GM18507 (cell line): Measurements from ENCODE around the gene ATP13A2.
A peak's percentile ranks its signal among the peaks of the same experiment; 100 is the strongest.
"Not testable (repeated sequence)": the region's sequence is repeated elsewhere in the genome, so short reads cannot be mapped to it uniquely, and the experiment has no call there.

Experiments used
- DNase-seq: peaks from one replicate; pipeline ENCODE4 v3.0.0; 2011; ENCODE audit warnings: low read depth; ENCODE audit not compliant: insufficient read length; ENCODE audit errors: extremely low spot score
- FAIRE-seq: peaks from 2 replicates; lab custom pipeline; 2011; peaks lifted over from hg19 to GRCh38; lab: Jason Lieb, UNC

ATP13A2 gene

DNA sequence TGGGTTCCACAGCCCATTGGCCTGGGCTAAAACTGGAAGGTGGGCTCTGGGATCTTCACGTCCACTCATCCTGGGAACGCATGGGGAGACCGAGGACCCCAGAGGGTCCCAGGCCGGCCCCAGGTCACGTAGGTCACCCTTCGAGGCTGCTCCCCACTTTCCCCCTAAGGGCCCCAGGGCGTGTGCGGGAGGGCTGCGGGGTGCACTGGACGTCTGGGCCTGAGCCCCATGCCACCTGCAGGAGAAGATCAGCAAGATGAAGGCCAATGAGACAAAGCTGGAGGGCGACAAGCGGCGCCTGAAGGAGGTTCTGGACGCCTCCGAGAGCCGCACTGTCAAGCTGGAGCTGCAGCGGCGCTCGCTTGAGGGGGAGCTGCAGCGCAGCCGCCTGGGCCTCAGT, 43.8 kb downstream of the ATP13A2 start:
- no peak for FAIRE-seq
- DNase-seq: no peak

DNA sequence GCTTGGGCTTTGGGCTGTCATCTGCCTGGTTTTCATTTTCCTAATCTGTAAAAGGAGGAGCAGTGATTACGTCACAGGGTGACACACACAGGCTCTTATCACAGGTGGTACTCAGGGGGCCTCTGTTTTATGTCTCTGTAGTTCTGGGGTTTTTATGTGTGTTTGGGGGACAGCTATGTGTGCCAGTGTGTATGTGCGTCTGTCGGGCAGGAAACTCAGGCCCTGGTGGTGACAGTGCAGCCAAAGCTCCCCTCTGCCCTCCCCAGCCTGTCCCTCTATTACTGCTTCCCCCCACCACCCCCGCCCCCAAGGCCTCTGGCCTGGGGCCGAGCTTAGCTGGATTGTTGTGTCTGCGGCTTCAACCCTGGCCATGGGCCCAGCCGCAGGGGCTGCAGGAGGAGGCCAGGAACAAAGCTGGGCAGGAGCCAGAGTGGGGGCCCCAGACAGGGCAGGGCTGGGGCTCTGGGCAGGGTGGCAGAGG, 44.6 kb downstream of the ATP13A2 start:
- no peak for FAIRE-seq
- no peak for DNase-seq

DNA sequence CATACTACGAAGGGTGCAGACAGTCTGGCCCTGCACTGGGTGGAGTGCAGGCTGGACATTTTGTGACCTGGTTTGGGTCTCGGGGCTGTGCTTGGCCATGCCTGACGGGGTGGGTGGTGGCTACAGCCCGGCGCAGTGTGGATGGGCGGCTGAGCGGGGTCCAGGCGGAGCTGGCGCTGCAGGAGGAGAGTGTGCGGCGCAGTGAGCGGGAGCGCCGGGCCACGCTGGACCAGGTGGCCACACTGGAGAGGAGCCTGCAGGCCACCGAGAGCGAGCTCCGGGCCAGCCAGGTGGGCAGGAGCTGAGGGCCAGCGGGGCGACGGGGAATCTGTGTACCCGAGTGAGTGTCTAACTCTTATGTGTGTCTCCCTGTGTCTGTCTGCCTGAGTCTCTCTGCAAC, 45.4 kb downstream of the ATP13A2 start:
- no peak for DNase-seq
- no peak for FAIRE-seq

DNA sequence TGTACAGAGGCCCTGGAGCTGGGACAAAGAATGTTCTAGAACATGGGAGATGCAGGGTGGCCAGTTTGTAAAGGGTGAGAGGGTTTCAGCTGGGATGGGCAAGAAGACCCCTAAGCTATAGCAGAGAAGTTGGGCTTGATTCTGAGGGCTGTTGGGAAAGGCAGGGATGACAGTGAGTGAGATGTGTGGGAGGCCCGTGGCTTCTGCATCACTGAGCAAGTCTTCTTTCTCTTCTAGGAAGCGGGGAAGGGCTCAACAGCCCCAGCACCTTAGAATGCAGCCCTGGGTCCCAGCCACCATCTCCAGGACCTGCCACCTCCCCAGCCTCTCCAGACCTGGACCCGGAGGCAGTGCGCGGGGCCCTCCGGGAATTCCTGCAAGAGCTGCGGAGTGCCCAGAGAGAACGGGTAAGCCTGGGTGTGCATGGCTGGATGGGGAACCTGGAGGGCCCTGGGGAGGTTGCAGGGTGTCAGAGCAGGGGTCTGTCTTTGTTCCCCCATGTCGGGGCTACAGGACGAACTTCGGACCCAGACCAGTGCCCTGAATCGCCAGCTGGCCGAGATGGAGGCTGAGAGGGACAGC, 46.2 kb downstream of the ATP13A2 start:
- FAIRE-seq (no peak), DNase-seq (no peak)

DNA sequence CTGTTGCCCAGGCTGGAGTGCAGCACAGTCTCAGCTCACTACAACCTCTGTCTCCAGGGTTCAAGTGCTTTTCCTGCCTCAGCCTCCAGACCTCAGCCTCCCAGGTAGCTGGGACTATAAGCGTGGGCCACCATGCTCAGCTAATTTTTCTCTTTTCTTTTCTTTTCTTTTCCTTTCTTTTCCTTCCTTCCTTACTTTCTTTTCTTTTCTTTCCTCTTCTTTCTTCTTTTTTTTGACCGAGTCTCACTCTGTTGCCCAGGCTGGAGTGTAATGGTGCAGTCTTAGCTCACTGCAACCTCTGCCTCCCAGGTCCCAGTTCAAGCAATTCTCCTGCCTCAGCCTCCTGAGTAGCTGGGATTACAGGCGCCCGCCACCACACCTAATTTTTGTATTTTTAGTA, 47.6 kb downstream of the ATP13A2 start:
- FAIRE-seq, DNase-seq: not testable (repeated sequence)

DNA sequence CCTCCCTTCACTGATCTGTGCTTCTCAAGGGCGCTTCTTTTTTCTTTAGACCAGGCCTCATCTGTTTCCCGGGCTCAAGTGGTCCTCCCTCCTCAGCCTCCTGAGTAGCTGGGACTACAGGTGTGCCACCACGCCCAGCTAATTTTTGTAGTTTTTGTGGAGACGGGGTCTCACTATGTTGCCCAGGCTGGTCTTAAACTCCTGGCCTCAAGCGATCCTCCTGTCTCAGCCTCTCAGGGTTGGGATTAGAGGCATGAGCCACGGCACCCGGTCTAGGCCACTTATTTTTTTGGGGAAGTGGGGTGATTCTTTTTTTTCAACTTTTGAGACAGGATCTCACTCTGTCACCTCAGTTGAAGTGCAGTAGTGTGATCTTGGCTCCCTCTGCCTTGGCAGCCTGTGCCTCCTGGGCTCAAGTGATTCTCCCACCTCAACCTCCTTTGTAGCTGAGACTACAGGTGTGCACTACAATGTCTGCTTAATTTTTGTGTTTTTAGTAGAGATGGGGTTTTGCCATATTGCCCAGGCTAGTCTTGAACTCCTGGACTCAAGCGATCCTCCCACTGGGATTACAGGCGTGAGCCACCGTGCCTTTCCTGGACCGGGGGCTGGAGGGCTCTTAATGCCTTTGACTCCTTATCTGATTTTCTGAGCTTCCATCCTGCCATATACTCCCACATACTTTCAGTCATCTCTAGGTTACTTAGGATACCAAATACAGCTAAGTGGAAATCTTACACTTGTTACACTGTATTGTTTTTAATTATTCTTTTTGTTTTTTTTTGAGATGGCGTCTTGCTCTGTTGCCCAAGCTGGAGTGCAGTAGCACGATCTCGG, 50.2 kb downstream of the ATP13A2 start:
- no peak for DNase-seq
- FAIRE-seq: no peak

DNA sequence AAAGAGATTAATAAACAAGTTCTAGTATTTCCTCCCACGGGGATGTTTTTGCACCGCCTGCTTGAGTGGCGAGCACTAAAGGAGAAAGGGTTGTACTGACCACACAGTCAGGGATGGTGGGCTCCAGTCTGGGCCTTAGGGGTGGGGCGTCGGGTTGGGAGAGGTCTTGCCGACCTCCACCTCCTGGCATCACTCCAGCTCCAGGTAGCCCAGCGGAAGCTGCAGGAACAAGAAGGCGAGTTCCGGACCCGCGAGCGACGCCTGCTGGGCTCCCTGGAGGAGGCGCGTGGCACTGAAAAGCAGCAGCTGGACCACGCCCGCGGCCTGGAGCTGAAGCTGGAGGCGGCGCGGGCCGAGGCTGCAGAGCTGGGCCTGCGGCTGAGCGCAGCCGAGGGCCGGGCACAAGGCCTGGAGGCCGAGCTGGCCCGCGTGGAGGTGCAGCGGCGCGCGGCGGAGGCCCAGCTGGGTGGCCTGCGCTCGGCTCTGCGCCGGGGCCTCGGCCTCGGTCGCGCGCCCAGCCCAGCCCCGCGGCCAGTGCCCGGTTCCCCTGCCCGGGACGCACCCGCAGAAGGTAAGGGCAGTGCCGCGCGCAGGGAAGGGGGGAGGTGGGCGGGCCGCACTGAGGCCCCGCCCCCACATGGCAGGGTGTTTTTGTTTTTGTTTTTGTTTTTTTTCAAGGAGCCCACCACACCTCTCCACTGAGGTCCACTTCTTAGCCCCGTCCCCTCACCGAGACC, 51.0 kb downstream of the ATP13A2 start:
- DNase-seq (peak; percentile 47), FAIRE-seq (peak; percentile 91)

DNA sequence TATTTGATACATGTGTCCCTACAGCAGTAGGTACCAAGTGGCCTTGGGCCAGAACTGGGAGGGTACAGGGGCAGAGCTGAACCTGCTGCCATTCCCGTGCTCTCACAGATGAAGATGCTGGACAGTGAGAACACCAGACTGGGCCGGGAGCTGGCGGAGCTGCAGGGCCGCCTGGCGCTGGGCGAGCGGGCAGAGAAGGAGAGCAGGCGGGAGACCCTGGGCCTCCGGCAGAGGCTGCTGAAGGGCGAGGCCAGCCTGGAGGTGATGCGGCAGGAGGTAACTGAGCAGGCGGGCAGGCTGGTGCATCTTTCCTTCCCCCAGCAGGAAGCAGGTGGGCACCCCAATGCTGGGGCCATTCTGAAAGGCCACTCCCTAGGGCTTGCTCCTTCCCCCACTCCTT, 53.3 kb downstream of the ATP13A2 start:
- DNase-seq (no peak), FAIRE-seq (no peak)

DNA sequence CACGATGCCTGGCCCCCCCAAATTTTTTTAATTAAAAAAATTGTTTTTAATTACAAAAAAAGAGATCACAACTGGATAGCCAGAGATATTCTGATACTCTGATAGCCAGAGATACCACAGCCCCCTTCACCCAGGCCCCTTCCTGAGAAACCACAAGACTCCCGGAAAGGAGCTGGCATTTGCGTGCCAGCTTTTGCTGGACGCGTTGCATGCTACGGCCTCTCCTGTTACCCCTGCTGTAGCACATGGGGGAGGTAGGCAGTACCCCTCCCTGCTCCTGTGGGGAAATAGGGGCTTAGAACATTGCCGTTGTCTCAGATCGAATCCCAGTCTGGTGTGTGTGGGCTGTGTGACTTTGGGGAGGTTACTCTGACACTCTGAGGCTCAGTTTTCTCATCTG, 54.0 kb downstream of the ATP13A2 start:
- FAIRE-seq: no peak

DNA sequence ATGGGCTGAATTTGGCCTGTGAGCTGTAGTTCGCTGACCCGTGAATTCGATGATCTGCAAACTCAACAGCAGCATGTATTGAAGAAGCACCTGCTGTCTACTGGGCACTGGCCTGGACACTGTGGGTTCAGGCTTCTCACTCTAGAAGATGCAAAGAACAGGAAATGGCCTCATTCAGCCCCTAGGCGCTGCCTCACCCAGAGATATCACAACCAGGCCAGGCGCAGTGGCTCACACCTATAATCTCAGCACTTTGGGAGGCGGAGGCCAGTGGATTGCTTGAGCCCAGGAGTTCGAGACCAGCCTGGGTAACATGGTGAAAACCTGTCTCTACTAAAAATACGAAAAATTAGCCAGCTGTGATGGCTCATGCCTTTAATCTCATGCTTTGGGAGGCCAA, 55.0 kb downstream of the ATP13A2 start:
- DNase-seq (no peak), FAIRE-seq (no peak)

More for the DNA sequence above, 54.0 kb downstream of the ATP13A2 start:
- DNase-seq: no peak

DNA sequence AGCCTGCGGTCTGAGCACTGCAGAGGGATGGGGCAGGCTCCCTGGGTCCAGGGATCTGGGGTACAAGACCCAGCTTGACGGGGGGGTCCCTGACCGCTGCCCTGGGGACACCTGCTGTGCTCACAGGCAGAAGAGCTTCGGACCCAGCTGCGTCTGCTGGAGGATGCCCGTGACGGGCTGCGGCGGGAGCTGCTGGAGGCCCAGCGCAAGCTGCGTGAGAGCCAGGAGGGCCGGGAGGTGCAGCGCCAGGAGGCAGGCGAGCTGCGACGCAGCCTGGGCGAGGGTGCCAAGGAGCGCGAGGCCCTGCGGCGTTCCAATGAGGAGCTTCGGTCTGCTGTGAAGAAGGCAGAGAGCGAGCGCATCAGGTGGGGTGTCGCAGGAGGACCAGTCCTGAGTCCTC, 56.5 kb downstream of the ATP13A2 start:
- DNase-seq (no peak), FAIRE-seq (no peak)

DNA sequence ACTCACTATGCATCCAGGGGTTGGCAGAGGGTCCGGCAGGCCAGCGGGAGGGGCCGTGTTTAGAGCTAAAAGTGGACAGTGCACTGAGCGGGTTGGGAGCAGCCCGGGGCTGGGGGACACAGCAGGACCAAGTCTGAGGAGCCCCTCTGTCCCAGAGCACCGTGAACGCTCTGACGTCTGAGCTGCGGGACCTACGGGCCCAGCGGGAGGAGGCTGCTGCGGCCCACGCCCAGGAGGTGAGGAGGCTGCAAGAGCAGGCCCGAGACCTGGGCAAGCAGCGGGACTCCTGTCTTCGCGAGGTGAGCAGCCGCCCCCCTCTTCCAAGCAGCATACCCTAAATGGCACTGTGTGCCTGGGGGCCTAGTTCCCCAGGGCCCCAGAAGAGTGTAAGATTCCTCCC, 57.1 kb downstream of the ATP13A2 start:
- no peak for DNase-seq
- FAIRE-seq: no peak

DNA sequence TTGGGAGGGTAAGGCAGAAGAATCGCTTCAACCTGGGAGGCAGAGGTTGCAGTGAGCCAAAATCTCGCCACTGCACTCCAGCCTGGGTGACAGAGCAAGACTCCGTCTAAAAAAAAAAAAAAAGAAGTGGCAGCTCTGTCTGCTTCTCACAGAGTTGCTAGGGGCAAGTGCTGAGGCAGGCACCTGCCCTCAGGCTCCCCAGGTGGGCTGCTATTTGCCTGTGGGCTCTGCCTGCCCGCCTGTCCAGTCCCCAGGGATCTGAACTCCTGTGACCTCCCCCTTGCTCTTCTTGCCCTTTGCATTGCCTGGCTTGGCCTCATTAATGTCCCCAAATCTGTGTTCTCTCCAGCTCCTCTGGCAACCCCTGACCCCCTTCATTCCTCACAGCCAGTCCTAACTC, 59.4 kb downstream of the ATP13A2 start:
- not testable (repeated sequence) for FAIRE-seq

DNA sequence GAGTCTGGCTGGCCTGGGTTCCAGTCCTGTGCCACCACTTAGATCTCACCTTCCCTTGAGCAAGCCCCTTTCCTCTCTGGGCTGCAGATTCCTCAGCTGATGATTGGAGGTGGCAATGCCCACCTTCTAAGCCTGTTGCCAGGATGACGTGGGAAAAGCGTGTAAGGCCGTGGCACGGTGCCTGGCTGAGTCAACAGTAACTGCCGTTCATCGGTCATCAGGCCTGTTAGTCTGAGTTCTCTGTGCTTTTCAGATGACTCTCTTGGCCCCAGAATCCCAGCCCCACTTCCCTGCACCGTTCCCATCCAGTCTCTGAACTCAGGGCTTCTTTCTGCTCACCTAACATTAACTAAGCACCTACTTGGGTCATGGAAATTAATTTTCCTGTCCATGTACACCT, 62.7 kb downstream of the ATP13A2 start:
- FAIRE-seq: peak; percentile 45

More for the DNA sequence above, 59.4 kb downstream of the ATP13A2 start:
- DNase-seq: not testable (repeated sequence)

DNA sequence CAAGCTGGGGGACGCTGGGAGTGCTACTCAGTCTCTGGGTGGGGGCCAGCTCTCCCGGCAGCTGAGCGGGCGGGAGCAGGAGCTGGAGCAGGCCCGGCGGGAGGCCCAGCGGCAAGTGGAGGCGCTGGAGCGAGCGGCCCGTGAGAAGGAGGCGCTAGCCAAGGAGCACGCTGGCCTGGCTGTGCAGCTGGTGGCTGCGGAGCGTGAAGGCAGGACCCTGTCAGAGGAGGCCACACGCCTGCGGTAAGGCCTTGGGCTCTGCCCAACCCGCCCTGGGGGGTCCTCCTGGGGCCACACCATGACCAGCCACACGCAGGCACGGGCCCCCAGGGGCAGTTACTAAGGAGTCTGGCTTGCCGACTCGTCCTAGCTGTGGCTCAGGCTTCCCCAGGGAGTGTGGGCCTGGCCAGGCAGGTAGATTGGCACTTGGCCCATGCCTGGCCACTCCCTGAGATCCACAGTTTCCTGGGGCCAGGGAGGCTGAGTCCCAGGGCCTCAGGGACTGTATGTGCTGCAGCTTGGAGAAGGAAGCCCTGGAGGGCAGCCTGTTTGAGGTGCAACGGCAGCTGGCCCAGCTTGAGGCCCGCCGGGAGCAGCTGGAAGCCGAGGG, 63.3 kb downstream of the ATP13A2 start:
- DNase-seq, FAIRE-seq: not testable (repeated sequence)

More for the DNA sequence above, 62.7 kb downstream of the ATP13A2 start:
- not testable (repeated sequence) for DNase-seq

DNA sequence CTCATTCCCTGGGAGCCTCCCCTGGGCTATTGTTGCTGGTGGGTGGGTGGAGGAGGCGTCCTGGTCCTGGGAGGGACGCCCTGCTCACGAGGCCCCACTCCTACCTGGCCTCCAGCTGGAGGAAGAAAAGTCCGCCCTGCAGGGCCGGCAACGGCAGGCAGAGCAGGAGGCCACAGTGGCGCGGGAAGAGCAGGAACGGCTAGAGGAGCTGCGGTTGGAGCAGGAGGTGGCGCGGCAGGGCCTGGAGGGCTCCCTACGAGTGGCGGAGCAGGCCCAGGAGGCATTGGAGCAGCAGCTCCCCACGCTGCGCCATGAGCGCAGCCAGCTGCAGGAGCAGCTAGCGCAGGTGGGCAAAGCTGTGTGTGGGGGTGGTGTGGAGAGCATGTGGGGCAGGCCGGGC, 65.1 kb downstream of the ATP13A2 start:
- DNase-seq (no peak), FAIRE-seq (no peak)

DNA sequence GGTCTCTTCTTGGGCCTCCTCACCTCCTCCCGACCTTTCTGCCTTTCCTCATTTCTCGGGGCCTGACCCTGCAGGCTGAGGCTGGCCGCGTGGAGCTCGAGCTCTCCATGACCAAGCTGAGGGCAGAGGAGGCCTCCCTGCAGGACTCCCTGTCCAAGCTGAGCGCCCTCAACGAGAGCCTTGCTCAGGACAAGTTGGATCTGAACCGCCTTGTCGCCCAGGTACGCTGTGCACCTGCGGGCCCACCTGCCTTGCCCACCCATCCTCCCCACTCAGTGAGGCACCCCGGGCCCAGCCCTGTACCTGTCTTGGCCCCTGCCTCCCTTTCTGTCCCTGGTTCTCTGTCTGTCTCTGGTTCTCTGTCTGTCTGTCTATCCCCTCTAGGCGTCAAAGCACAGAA, 65.5 kb downstream of the ATP13A2 start:
- FAIRE-seq, DNase-seq: not testable (repeated sequence)

DNA sequence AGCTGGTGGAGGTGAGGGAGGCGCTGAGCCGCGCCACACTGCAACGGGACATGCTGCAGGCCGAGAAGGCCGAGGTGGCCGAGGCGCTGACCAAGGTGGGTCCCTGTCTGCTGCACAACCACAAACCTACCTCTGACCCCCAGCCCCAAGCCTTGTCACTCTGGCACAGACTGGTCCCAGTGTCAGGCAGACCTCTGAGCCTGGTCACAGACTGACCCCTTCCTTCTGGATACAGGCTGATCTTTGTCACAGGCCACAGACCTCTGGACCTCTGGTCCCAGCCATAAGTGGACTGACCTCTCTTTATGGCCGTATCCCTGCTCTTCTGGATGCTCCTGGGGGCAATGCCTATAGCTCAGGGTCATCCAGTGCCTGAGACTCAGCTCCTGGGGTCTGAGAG, 66.2 kb downstream of the ATP13A2 start:
- not testable (repeated sequence) for FAIRE-seq, DNase-seq

DNA sequence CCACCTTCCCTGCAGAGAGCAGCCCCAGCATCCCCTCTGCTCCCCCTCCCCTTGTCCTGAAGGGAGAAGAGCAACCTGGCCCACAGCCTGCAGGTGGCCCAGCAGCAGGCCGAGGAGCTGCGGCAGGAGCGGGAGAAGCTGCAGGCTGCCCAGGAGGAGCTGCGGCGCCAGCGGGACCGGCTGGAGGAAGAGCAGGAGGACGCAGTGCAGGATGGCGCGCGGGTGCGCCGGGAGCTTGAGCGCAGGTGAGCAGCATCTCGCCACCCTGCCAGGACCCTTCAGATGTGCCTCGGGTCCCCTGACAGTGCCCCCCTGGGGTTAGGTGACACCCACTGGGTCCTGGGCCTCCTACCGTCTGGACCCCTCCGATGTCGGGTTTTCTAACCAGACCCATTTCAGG, 67.7 kb downstream of the ATP13A2 start:
- FAIRE-seq (no peak), DNase-seq (no peak)
